ENCODE measurements around the gene IL21.

- no peak for TF ChIP-seq CTCF (IDR thresholded peaks at IDR 0.05)
- no peak for TF ChIP-seq POLR2A (IDR thresholded peaks at IDR 0.05)
Observed at GRCh38 chr4:122562449-122562848, 58.4 kb downstream of the IL21 start.

Data from right lobe of liver (tissue), 4 donors.